B cell (primary cell): ENCODE results near the gene OR4D2. TPM values are rescaled to one million over a fixed set of nuclear protein-coding genes. Genes with fewer than 3 reads are reported as not detected.

Source experiments
- ATAC-seq: fragments of 200-7000 bp; cut with Tn5 transposase; one replicate; pipeline ENCODE4 v1.10.0; 2021; ENCODE audit warnings: low read depth, mild to moderate bottlenecking, moderate number of reproducible peaks, moderate library complexity
- CTCF ChIA-PET: fragments of 350-600 bp; sonication (Branson Sonifier 250); formaldehyde crosslinking; loops from one replicate; lab custom pipeline; 2021; ENCODE audit warnings: antibody characterized with exemption, inconsistent platforms; lab: Charles Lee
- POLR2A ChIA-PET: fragments of 350-600 bp; sonication (Branson Sonifier 250); formaldehyde crosslinking; loops from one replicate; lab custom pipeline; 2021; ENCODE audit warnings: antibody characterized with exemption; lab: Charles Lee
- DNase-seq: peaks from one replicate; pipeline ENCODE4 v3.0.0; 2013
- H2AFZ ChIP-seq: 2 replicates; pipeline ENCODE4 v1.6.1; 2012; ENCODE audit warnings: mild to moderate bottlenecking, low read depth, low read length; ENCODE audit not compliant: insufficient read depth, poor library complexity, severe bottlenecking
- H3K27ac ChIP-seq, 2 donors: 1 replicate in 1 of 2; 2 replicates in 1 of 2; pipeline ENCODE4 v1.5.1; 2012 to 2013; ENCODE audit warnings: low read length in 2 of 2, mild to moderate bottlenecking in 2 of 2, moderate library complexity in 1 of 2
- H3K27me3 ChIP-seq, 4 experiments: fragments of 200-600 bp in 1 of 4; sonication (generic) in 1 of 4; replicated peaks in 1 of 4; 1 replicate in 2 of 4; 2 replicates in 2 of 4; pipeline versions ENCODE4 v1.6.1 to v1.7.0; 2013 to 2016; ENCODE audit warnings: low read length in 3 of 4, mild to moderate bottlenecking in 2 of 4, mixed read lengths in 1 of 4, moderate library complexity in 1 of 4; ENCODE audit not compliant: insufficient read depth in 4 of 4, control insufficient read depth in 3 of 4; ENCODE audit errors: control extremely low read depth in 1 of 4
- H3K36me3 ChIP-seq, 2 experiments: replicated peaks in 1 of 2; 1 replicate in 1 of 2; 2 replicates in 1 of 2; pipeline versions ENCODE4 v1.6.1 to v1.7.1; 2013; ENCODE audit warnings: low read length in 1 of 2; ENCODE audit not compliant: insufficient read depth in 2 of 2, control insufficient read depth in 1 of 2; ENCODE audit errors: control extremely low read depth in 1 of 2, extremely low read depth in 1 of 2
- H3K4me1 ChIP-seq, 2 donors: fragments of 200-600 bp in 1 of 2; sonication (generic) in 1 of 2; 1 replicate in 1 of 2; 2 replicates in 1 of 2; pipeline versions ENCODE4 v1.5.1 to v1.6.1; 2013 to 2017; ENCODE audit warnings: low read length in 2 of 2; ENCODE audit not compliant: control insufficient read depth in 2 of 2, insufficient read depth in 2 of 2
- H3K4me2 ChIP-seq: replicated peaks from 2 replicates; pipeline ENCODE3; 2012; ENCODE audit warnings: mild to moderate bottlenecking, low read depth, low read length; ENCODE audit not compliant: poor library complexity, severe bottlenecking
- H3K4me3 ChIP-seq, 5 experiments: fragments of 200-600 bp in 1 of 5; sonication (generic) in 1 of 5; 1 replicate in 3 of 5; 2 replicates in 2 of 5; pipeline versions ENCODE4 v1.5.1 to v1.7.0; 2011 to 2016; ENCODE audit warnings: low read length in 4 of 5, mild to moderate bottlenecking in 4 of 5, low read depth in 2 of 5, control low read depth in 1 of 5, moderate library complexity in 1 of 5; ENCODE audit not compliant: insufficient read depth in 1 of 5; ENCODE audit errors: control extremely low read depth in 1 of 5, extremely low read depth in 1 of 5
- H3K79me2 ChIP-seq: fragments of 200-600 bp; sonication (generic); one replicate; pipeline ENCODE4 v1.6.0; 2016; ENCODE audit warnings: low read length; ENCODE audit not compliant: control insufficient read depth, insufficient read depth
- H3K9ac ChIP-seq: fragments of 200-600 bp; sonication (generic); 2 replicates; pipeline ENCODE4 v1.6.1; 2017; ENCODE audit warnings: mild to moderate bottlenecking, low read length, moderate library complexity
- H3K9me3 ChIP-seq, 3 donors: one replicate each; pipeline versions ENCODE4 v1.6.1 to v1.7.1; 2013; ENCODE audit warnings: low read length in 2 of 3; ENCODE audit not compliant: control insufficient read depth in 2 of 3, insufficient read depth in 1 of 3; ENCODE audit errors: control extremely low read depth in 1 of 3
- H4K20me1 ChIP-seq: 2 replicates; pipeline ENCODE4 v1.6.0; 2012; ENCODE audit warnings: mild to moderate bottlenecking, low read length; ENCODE audit not compliant: insufficient read depth, control insufficient read depth, poor library complexity, severe bottlenecking
- H3K27ac Mint-ChIP-seq: one replicate; pipeline ENCODE4 v1.8.0; 2021; ENCODE audit warnings: mixed read lengths
- H3K27me3 Mint-ChIP-seq: one replicate; pipeline ENCODE4 v1.8.0; 2021; ENCODE audit warnings: mixed read lengths
- H3K4me1 Mint-ChIP-seq: one replicate; pipeline ENCODE4 v1.8.0; 2021; ENCODE audit warnings: mixed read lengths
- H3K4me3 Mint-ChIP-seq: one replicate; pipeline ENCODE4 v1.8.0; 2021; ENCODE audit warnings: mixed read lengths
- H3K9me3 Mint-ChIP-seq: one replicate; pipeline ENCODE4 v1.8.0; 2022; ENCODE audit warnings: mixed read lengths; ENCODE audit not compliant: insufficient read depth
- EZH2 ChIP-seq: IDR thresholded peaks from 2 replicates; pipeline ENCODE4 v1.6.1; 2012; ENCODE audit warnings: borderline replicate concordance, low read depth, mild to moderate bottlenecking, moderate library complexity, low read length; ENCODE audit not compliant: insufficient read depth, poor library complexity, severe bottlenecking
- WGBS: methylation state at CpG from one replicate; pipeline ENCODE4 v1.1.5; 2013; ENCODE audit warnings: missing lambda C conversion rate; ENCODE audit not compliant: insufficient coverage; 5-methylcytosine and 5-hydroxymethylcytosine counted together
- intact Hi-C: fragments of 100-400 bp; cut with micrococcal nuclease; formaldehyde crosslinking; loops from one replicate; pipeline ENCODE4 v1.10.0; 2022
- polyA plus RNA-seq: library from polyadenylated mRNA; depleted of rRNA; stranded (reverse); fragments of >200 nt; gene quantifications from 2 replicates; pipeline ENCODE4 v1.2.3, GENCODE V29; 2012
- total RNA-seq, 2 donors: library from RNA; stranded (reverse); fragments of 120-200 nt in 1 of 2; gene quantifications; 1 replicate in 1 of 2; 2 replicates in 1 of 2; pipeline versions ENCODE4 v1.2.3 to v1.2.4, GENCODE V29; 2013 to 2022
- TF ChIP-seq, protein P1 (sequence below): fragments of 200-600 bp; IDR thresholded peaks from one replicate; pipeline ENCODE4 v1.8.0; 2022; ENCODE audit warnings: antibody characterized with exemption, mild to moderate bottlenecking

OR4D2 gene
- total and polyA plus RNA-seq, 2 donors (not counting 1 experiment from before 2014, with no cell fraction given) = not detected

GRCh38 chr17:58219789-58220183 lies 53.0 kb downstream of the OR4D2 start:
- H3K27me3 ChIP-seq = no peaks in the 10 kb centered on the region
- Mint-ChIP-seq H3K27ac (peak overlapping the region; percentile 83), H3K9me3 (no peaks in the 10 kb centered on the region), H3K4me3 (peak overlapping the region; percentile 94), H3K27me3 (peaks cover 6% of the 10 kb centered on the region), H3K4me1 (peaks cover 34% of the 10 kb centered on the region)
- H3K79me2 ChIP-seq = no peaks in the 10 kb centered on the region
- peak overlapping the region; percentile 82 for H3K4me2 ChIP-seq
- peak overlapping the region; percentile 38 to 84 (median 68) for H3K4me3 ChIP-seq
- CTCF ChIA-PET = interaction anchor here (0.5 to 6.3 kb wide), 4 partner anchors 12 to 928 kb away, joined by 3 to 58 read pairs (median 4); no protein-coding TSS in a partner anchor
- POLR2A ChIA-PET = interaction anchor here (2.0 kb wide), 1 partner anchor 125 kb away, joined by 4 read pairs; no protein-coding TSS in a partner anchor
- TF ChIP-seq, protein P1, sequence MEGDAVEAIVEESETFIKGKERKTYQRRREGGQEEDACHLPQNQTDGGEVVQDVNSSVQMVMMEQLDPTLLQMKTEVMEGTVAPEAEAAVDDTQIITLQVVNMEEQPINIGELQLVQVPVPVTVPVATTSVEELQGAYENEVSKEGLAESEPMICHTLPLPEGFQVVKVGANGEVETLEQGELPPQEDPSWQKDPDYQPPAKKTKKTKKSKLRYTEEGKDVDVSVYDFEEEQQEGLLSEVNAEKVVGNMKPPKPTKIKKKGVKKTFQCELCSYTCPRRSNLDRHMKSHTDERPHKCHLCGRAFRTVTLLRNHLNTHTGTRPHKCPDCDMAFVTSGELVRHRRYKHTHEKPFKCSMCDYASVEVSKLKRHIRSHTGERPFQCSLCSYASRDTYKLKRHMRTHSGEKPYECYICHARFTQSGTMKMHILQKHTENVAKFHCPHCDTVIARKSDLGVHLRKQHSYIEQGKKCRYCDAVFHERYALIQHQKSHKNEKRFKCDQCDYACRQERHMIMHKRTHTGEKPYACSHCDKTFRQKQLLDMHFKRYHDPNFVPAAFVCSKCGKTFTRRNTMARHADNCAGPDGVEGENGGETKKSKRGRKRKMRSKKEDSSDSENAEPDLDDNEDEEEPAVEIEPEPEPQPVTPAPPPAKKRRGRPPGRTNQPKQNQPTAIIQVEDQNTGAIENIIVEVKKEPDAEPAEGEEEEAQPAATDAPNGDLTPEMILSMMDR = no peak
- no peak for TF ChIP-seq EZH2
- intact Hi-C loops = loop anchor here (1.0 to 10.0 kb wide), 3 partner anchors 14 to 365 kb away; partner anchors contain the start of gene MRPS23
- peak overlapping the region; percentile 73 for H3K9ac ChIP-seq
- ATAC-seq = no peak
- no peak for DNase-seq
- peak overlapping the region; percentile 99 for H2AFZ ChIP-seq
- H3K36me3 ChIP-seq = no peaks in the 10 kb centered on the region
- H3K27ac ChIP-seq = peak overlapping the region; percentile 70 to 86
- no peaks in the 10 kb centered on the region for H3K9me3 ChIP-seq
- WGBS = 45% methylated on average over 6 of the region's 7 CpGs
- no peaks in the 10 kb centered on the region for H4K20me1 ChIP-seq
- H3K4me1 ChIP-seq = peaks cover 10 to 19% of the 10 kb centered on the region in 2 donors

Other genes starting within 250 kb of the OR4D2 start
- gene CUEDC1, start 211.6 kb upstream of the OR4D2 start, total RNA-seq = not detected in 2 replicates
- 0.30 and 0.57 TPM in 2 replicates for gene CUEDC1, start 211.6 kb upstream of the OR4D2 start, polyA plus RNA-seq
- gene VEZF1, start 178.7 kb upstream of the OR4D2 start, total RNA-seq = 63.9 and 75.9 TPM in 2 replicates
- gene VEZF1, start 178.7 kb upstream of the OR4D2 start, polyA plus RNA-seq = 13.0 and 14.7 TPM in 2 replicates
- gene SRSF1, start 159.7 kb upstream of the OR4D2 start, total RNA-seq = 221 and 250 TPM in 2 replicates
- 163 and 234 TPM in 2 replicates for gene SRSF1, start 159.7 kb upstream of the OR4D2 start, polyA plus RNA-seq
- gene DYNLL2, start 83.6 kb upstream of the OR4D2 start, total RNA-seq = 24.4 and 25.2 TPM in 2 replicates
- 10.1 and 16.7 TPM in 2 replicates for gene DYNLL2, start 83.6 kb upstream of the OR4D2 start, polyA plus RNA-seq
- not detected in 2 replicates for gene OR4D1, start 18.6 kb upstream of the OR4D2 start, total RNA-seq
- gene OR4D1, start 18.6 kb upstream of the OR4D2 start, polyA plus RNA-seq = 0.01 and 0.03 TPM in 2 replicates
- not detected in 2 replicates for gene EPX, start 25.7 kb downstream of the OR4D2 start, total RNA-seq
- gene EPX, start 25.7 kb downstream of the OR4D2 start, polyA plus RNA-seq = not detected in 2 replicates
- gene MKS1, start 52.3 kb downstream of the OR4D2 start, total RNA-seq = 16.3 and 19.6 TPM in 2 replicates
- gene MKS1, start 52.3 kb downstream of the OR4D2 start, polyA plus RNA-seq = 6.3 and 8.3 TPM in 2 replicates
- gene LPO, start 71.6 kb downstream of the OR4D2 start, total RNA-seq = not detected in 2 replicates
- gene LPO, start 71.6 kb downstream of the OR4D2 start, polyA plus RNA-seq = not detected in 2 replicates
- gene MPO, start 114.0 kb downstream of the OR4D2 start, total RNA-seq = 0.73 TPM in 1 of 2 replicates, not detected in the other
- gene MPO, start 114.0 kb downstream of the OR4D2 start, polyA plus RNA-seq = 0.07 TPM in 1 of 2 replicates, not detected in the other
- gene TSPOAP1, start 161.8 kb downstream of the OR4D2 start, total RNA-seq = 25.2 and 30.7 TPM in 2 replicates
- gene TSPOAP1, start 161.8 kb downstream of the OR4D2 start, polyA plus RNA-seq = 10.8 and 16.0 TPM in 2 replicates
- gene SUPT4H1, start 185.2 kb downstream of the OR4D2 start, total RNA-seq = 49.3 and 60.1 TPM in 2 replicates
- 30.2 and 34.8 TPM in 2 replicates for gene SUPT4H1, start 185.2 kb downstream of the OR4D2 start, polyA plus RNA-seq